K562 (cell line): ENCODE data around the gene RUNX1. TPM values are rescaled to one million over a fixed set of nuclear protein-coding genes. Genes with fewer than 3 reads are reported as not detected.

Experiments used
- ATAC-seq: fragments of 200-7000 bp; cut with Tn5 transposase; 3 replicates; pipeline ENCODE4 v1.9.1; 2020; ENCODE audit warnings: moderate library complexity
- BruUV-seq: library from RNA; stranded (reverse); fragments of 400-500 nt; replicated peaks from 2 replicates; lab custom pipeline; 2021; lab: Mats Ljungman, UMichigan
- CTCF ChIA-PET: fragments of 300-600 bp; formaldehyde crosslinking; extraction: SDS; loops from one replicate; lab custom pipeline; 2021; ENCODE audit warnings: low intra/inter-chr PET ratio; lab: Yijun Ruan, JAX
- POLR2A ChIA-PET: fragments of 300-600, 350-650 bp; sonication (Branson Sonifier 250); formaldehyde crosslinking; extraction: SDS; loops from one replicate; lab custom pipeline; 2021; ENCODE audit warnings: antibody characterized with exemption, inconsistent platforms; lab: Yijun Ruan, JAX
- DNase-seq, 4 experiments: peaks; one replicate each; pipeline versions ENCODE4 v3.0.0 to v3.0.0-alpha.2; 2011 to 2018; ENCODE audit warnings: low spot score in 3 of 4, mixed read lengths in 3 of 4; ENCODE audit errors: extremely low read depth in 1 of 4
- FAIRE-seq: peaks from 2 replicates; lab custom pipeline; 2011; peaks lifted over from hg19 to GRCh38; lab: Jason Lieb, UNC
- H2AFZ ChIP-seq: 2 replicates; pipeline ENCODE4 v1.6.0; 2011; ENCODE audit warnings: low read depth, low read length, control low read depth, inconsistent platforms
- H3K27ac ChIP-seq: fragments of 200-600 bp; 3 replicates; pipeline ENCODE4 v1.8.0; 2011; ENCODE audit warnings: low read depth, mild to moderate bottlenecking, control low read depth, inconsistent platforms, low read length, moderate library complexity, mixed read lengths; ENCODE audit errors: extremely low read depth
- H3K27me3 ChIP-seq, 2 experiments: fragments of 300-600 bp in 1 of 2; 2 replicates in 1 of 2; 3 replicates in 1 of 2; pipeline versions ENCODE4 v1.6.0 to v1.8.0; 2011; ENCODE audit warnings: inconsistent platforms in 2 of 2, low read length in 2 of 2, mild to moderate bottlenecking in 1 of 2, mixed read lengths in 1 of 2, moderate library complexity in 1 of 2; ENCODE audit not compliant: control insufficient read depth in 2 of 2, insufficient read depth in 2 of 2
- H3K36me3 ChIP-seq: fragments of 300-600 bp; 3 replicates; pipeline ENCODE4 v1.8.0; 2011; ENCODE audit warnings: mild to moderate bottlenecking, low read length, inconsistent platforms; ENCODE audit not compliant: control insufficient read depth, insufficient read depth
- H3K4me1 ChIP-seq, 2 experiments: fragments of 200-600 bp in 1 of 2; replicated peaks in 1 of 2; 2 replicates in 1 of 2; 3 replicates in 1 of 2; pipeline versions ENCODE4 v1.5.1 to v1.8.0; 2011; ENCODE audit warnings: inconsistent platforms in 2 of 2, low read length in 2 of 2, mild to moderate bottlenecking in 1 of 2, mixed read lengths in 1 of 2, moderate library complexity in 1 of 2; ENCODE audit not compliant: control insufficient read depth in 2 of 2, insufficient read depth in 2 of 2
- H3K4me2 ChIP-seq: 2 replicates; pipeline ENCODE4 v1.6.1; 2011; ENCODE audit warnings: low read length, control low read depth, inconsistent platforms, mixed read lengths; ENCODE audit not compliant: insufficient read depth
- H3K4me3 ChIP-seq: fragments of 200-600 bp; sonication (generic), shearing (Covaris generic); 2 replicates; pipeline ENCODE4 v1.5.1; 2016; ENCODE audit warnings: control low read depth, inconsistent platforms
- H3K79me2 ChIP-seq: fragments of 200-600 bp; 3 replicates; pipeline ENCODE4 v1.8.0; 2011; ENCODE audit warnings: low read length, inconsistent platforms; ENCODE audit not compliant: control insufficient read depth, insufficient read depth
- H3K9ac ChIP-seq, 2 experiments: 2 replicates each; pipeline versions ENCODE4 v1.6.0 to v1.6.1; 2011; ENCODE audit warnings: low read depth in 2 of 2, low read length in 2 of 2, control low read depth in 1 of 2, inconsistent platforms in 1 of 2, mild to moderate bottlenecking in 1 of 2, mixed read lengths in 1 of 2; ENCODE audit not compliant: insufficient read depth in 1 of 2
- H3K9me1 ChIP-seq: one replicate; pipeline ENCODE4 v1.6.0; 2011; ENCODE audit warnings: inconsistent platforms, mild to moderate bottlenecking, low read length, moderate library complexity; ENCODE audit not compliant: control insufficient read depth, insufficient read depth
- H3K9me3 ChIP-seq: replicated peaks from 2 replicates; pipeline ENCODE4 v1.5.1; 2011; ENCODE audit warnings: low read depth, low read length, inconsistent platforms; ENCODE audit not compliant: control insufficient read depth, insufficient read depth
- H4K20me1 ChIP-seq: replicated peaks from 2 replicates; pipeline ENCODE4 v1.6.1; 2011; ENCODE audit warnings: low read length, inconsistent platforms, mixed read lengths; ENCODE audit not compliant: control insufficient read depth, insufficient read depth
- EP300 ChIP-seq: IDR thresholded peaks from 2 replicates; pipeline ENCODE4 v1.6.1; 2012; ENCODE audit warnings: low read length, improper control_type of control experiment
- KDM1A ChIP-seq, 2 experiments: fragments of 450-650 bp; IDR thresholded peaks; 2 replicates each; pipeline ENCODE4 v1.6.1; 2016; ENCODE audit warnings: mild to moderate bottlenecking in 2 of 2
- MTA3 ChIP-seq: fragments of 450-650 bp; formaldehyde crosslinking; IDR thresholded peaks from 2 replicates; pipeline ENCODE4 v1.6.1; 2017; ENCODE audit warnings: mild to moderate bottlenecking, borderline replicate concordance
- PYGO2 ChIP-seq: fragments of 450-650 bp; IDR thresholded peaks from 2 replicates; pipeline ENCODE4 v1.6.1; 2016; ENCODE audit warnings: mild to moderate bottlenecking, missing genetic modification characterization, moderate library complexity, missing compliant biosample characterization
- RBM39 ChIP-seq: fragments of 200-400 bp; formaldehyde crosslinking; optimal IDR thresholded peaks from 2 replicates; pipeline ENCODE3; 2018; ENCODE audit warnings: low read depth, low read length
- SPI1 ChIP-seq: IDR thresholded peaks from 2 replicates; pipeline ENCODE4 v1.6.1; 2011; ENCODE audit warnings: low read depth, low read length, control low read depth, borderline replicate concordance
- ZBTB1 ChIP-seq: sonication (generic); formaldehyde crosslinking; IDR thresholded peaks from 2 replicates; pipeline ENCODE4 v1.8.1; 2023; ENCODE audit warnings: missing genetic modification reagents, low read depth, mild to moderate bottlenecking, borderline replicate concordance
- ZNF212 ChIP-seq: fragments of 450-650 bp; formaldehyde crosslinking; IDR thresholded peaks from 2 replicates; pipeline ENCODE4 v1.4.0; 2020; ENCODE audit warnings: mild to moderate bottlenecking
- WGBS: fragments of 100-300 bp; shearing (Covaris generic); methylation state at CpG from one replicate; pipeline ENCODE4 v1.1.6; 2016; ENCODE audit warnings: low coverage, mixed read lengths; ENCODE audit not compliant: insufficient coverage; ENCODE audit errors: missing lambda C conversion rate; 5-methylcytosine and 5-hydroxymethylcytosine counted together
- in situ Hi-C: fragments of 300-500 bp; cut with MboI; formaldehyde crosslinking; loops from 4 replicates; pipeline ENCODE4 v1.15.0; 2018; ENCODE audit warnings: inconsistent platforms, mixed read lengths
- intact Hi-C: fragments of 100-400 bp; cut with micrococcal nuclease; formaldehyde crosslinking; loops from 2 replicates; pipeline ENCODE4 v1.14.2; 2022
- polyA plus RNA-seq, 8 experiments: library from polyadenylated mRNA; depleted of rRNA in 4 of 8; stranded (reverse) in 5 of 8; unstranded in 3 of 8; fragments of >200 nt; fragmentation: Nextera tagmentation in 2 of 8; fragmentation: Illumina TruSeq in 1 of 8; extraction: Ambion mirVana in 2 of 8; extraction: Trizol in 1 of 8; gene quantifications; 2 replicates each; pipeline versions ENCODE4 v1.2.1 to v1.2.3, GENCODE V29; 2011 to 2014; ENCODE audit warnings: inconsistent platforms in 1 of 8, missing spikeins in 1 of 8
- total RNA-seq, 7 experiments: library from RNA; depleted of rRNA in 6 of 7; stranded (reverse); fragments of >200 nt in 6 of 7; fragmentation: Illumina TruSeq in 2 of 7; extraction: Trizol in 2 of 7; gene quantifications; 2 replicates each; pipeline versions ENCODE4 v1.2.1 to v1.2.3, GENCODE V29; 2011 to 2021; ENCODE audit warnings: low replicate concordance in 1 of 7
- TF ChIP-seq, protein P1 (sequence below), 2 experiments: fragments of 450-650 bp; IDR thresholded peaks; 2 replicates each; pipeline ENCODE4 v1.6.1; 2016

RUNX1 gene
- total and polyA plus RNA-seq, 9 of the 15 experiments (the other 6 are each of a cell fraction or from before 2014, with no cell fraction given), result 2.2 to 68.6 (median 17.8) TPM

DNA sequence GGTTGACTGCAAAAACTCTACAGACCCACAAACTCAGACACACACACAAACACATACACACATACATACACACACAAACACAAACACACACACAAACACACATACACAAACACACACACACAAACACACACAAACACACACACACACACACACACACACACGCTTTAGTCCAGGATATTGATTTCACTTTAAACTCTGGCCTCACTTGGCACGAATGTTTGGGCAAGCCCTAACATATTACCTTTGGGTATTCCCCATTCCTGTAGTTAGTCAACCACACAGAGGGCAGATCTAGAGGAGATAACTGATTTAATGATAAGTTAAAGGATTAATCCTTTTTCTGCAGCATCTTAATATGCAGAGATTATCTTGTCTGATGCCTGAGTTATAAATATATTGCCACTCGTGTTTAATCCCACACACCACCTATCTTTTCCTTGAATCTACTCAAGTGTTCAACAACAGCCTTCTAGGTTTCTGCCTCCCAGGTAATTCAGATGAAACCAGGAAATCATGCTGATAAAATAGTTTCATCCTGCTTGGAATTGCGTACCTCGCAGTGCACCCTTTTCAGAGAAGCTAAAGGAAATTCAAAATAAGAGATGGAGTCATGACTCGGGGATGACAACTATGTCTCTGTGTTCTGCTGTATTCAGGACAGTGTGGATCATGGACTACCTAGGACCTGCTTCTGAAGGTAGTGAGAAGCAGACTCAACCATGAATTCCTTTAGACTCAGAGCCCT is 14.5 kb upstream of the RUNX1 start:
- no peaks in the 10 kb centered on the region for H3K9me3 ChIP-seq
- FAIRE-seq, result no peak
- intact Hi-C loops, result no loop called here
- peaks cover 0 to 3% of the 10 kb centered on the region in 2 experiments; a peak in 1 of 5 replicates for H3K4me1 ChIP-seq
- ChIA-PET CTCF (no interaction called here), POLR2A (no interaction called here)
- no peak for ATAC-seq
- in situ Hi-C loops, result no loop called here
- no peak overlapping the region for H3K9ac ChIP-seq
- H3K36me3 ChIP-seq, result no peaks in the 10 kb centered on the region
- no peaks in the 10 kb centered on the region for H3K27me3 ChIP-seq
- BruUV-seq, result no TSS peak
- H3K4me3 ChIP-seq, result no peak overlapping the region
- H4K20me1 ChIP-seq, result no peaks in the 10 kb centered on the region
- no peak overlapping the region for H3K4me2 ChIP-seq
- WGBS, result 35% methylated on average over 6 of the region's 6 CpGs
- H3K27ac ChIP-seq, result no peak overlapping the region
- no peak overlapping the region for H2AFZ ChIP-seq
- TF ChIP-seq SPI1 (no peak), ZBTB1 (CRISPR knock-in tag) (no peak), PYGO2 (tag) (no peak), KDM1A (IDR thresholded peaks at IDR 0.05) (no peak), RBM39 (no peak), MTA3 (no peak), EP300 (no peak), ZNF212 (CRISPR knock-in tag) (no peak)
- TF ChIP-seq, protein P1, sequence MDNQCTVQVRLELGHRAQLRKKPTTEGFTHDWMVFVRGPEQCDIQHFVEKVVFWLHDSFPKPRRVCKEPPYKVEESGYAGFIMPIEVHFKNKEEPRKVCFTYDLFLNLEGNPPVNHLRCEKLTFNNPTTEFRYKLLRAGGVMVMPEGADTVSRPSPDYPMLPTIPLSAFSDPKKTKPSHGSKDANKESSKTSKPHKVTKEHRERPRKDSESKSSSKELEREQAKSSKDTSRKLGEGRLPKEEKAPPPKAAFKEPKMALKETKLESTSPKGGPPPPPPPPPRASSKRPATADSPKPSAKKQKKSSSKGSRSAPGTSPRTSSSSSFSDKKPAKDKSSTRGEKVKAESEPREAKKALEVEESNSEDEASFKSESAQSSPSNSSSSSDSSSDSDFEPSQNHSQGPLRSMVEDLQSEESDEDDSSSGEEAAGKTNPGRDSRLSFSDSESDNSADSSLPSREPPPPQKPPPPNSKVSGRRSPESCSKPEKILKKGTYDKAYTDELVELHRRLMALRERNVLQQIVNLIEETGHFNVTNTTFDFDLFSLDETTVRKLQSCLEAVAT (IDR thresholded peaks at IDR 0.05), result no peak
- no peaks in the 10 kb centered on the region for H3K9me1 ChIP-seq
- DNase-seq, result no peak
- H3K79me2 ChIP-seq, result no peaks in the 10 kb centered on the region
